ENCODE results near the gene ARHGEF9. TPM values are rescaled to one million over a fixed set of nuclear protein-coding genes. Genes with fewer than 3 reads are reported as not detected.

Gene ARHGEF9
- polyA plus RNA-seq, 1 of the 3 experiments (the other 2 are of a cell fraction), result 6.4 TPM

DNA sequence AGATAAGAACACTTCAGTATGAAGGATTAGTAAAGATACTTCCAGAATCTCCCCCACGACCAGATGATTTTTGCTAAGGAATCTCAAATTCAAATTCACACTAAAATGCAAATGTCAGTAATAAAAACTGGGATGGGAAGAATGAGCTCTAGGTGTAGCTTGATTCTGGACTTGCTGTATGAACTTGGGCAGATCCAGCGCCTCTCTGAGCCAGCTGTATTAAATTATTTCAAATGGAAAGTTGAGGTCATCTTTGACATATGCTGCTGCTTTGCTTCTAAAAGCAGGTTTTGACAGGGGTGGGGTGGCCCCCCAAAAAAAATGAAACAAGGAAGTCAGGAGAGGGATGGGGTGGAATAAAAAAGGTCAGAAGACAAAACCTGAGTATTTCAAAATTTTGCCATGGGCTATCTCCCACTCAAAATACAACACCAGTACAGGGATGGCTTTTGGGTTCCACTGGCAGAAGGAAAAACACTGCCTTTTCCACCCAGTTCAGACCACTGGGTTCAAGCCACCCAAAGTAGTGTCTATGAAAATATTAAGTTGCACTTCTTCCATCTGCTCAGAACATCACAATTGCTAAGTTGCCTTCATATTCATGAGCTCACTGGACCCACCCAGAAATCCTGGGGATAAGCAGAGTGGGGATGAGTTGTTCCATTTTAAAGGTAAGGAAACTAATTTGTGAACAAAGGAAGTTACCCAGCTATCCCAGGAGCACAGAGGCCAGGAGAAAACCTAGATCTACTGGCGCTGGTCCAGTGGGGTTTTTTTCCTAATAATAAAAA lies 47.7 kb downstream of the ARHGEF9 start:
- POLR2A ChIA-PET, result no interaction called here

DNA sequence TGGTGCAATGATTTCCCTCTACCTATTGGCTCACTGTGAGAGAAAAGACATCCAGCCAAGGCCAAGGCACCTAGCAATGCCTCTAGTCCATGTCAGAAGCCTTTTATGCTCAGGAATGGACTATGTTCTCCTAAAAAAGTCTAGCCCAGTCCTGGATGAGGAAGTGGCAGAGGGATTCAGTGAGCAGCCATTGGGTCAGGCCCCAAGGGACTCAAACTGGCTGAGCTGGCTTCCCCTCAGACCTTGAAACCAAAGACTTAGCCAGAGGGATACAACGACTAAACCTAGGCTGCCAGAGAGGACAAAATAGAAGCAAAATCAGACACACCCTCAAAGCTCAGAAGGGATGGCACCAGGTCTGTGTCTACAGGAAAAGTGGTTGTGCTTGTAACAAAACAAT lies 49.1 kb downstream of the ARHGEF9 start:
- H3K4me2 ChIP-seq, result no peak overlapping the region
- no peak for TF ChIP-seq MEF2A (IDR thresholded peaks at IDR 0.05; ENCODE audit: borderline replicate concordance, low read depth)
- no peak for TF ChIP-seq TAF1 (IDR thresholded peaks at IDR 0.05; ENCODE audit: borderline replicate concordance, low read depth, low read length)
- TF ChIP-seq RXRA (IDR thresholded peaks at IDR 0.05; ENCODE audit: borderline replicate concordance, low read depth), result no peak
- no peak for TF ChIP-seq EZH2phosphoT487 (IDR thresholded peaks at IDR 0.05; ENCODE audit: borderline replicate concordance, low read depth)
- TF ChIP-seq, protein P1, sequence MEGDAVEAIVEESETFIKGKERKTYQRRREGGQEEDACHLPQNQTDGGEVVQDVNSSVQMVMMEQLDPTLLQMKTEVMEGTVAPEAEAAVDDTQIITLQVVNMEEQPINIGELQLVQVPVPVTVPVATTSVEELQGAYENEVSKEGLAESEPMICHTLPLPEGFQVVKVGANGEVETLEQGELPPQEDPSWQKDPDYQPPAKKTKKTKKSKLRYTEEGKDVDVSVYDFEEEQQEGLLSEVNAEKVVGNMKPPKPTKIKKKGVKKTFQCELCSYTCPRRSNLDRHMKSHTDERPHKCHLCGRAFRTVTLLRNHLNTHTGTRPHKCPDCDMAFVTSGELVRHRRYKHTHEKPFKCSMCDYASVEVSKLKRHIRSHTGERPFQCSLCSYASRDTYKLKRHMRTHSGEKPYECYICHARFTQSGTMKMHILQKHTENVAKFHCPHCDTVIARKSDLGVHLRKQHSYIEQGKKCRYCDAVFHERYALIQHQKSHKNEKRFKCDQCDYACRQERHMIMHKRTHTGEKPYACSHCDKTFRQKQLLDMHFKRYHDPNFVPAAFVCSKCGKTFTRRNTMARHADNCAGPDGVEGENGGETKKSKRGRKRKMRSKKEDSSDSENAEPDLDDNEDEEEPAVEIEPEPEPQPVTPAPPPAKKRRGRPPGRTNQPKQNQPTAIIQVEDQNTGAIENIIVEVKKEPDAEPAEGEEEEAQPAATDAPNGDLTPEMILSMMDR (IDR thresholded peaks at IDR 0.05), result no peak
- TF ChIP-seq SMC3 (IDR thresholded peaks at IDR 0.05; ENCODE audit: low read depth, low read length), result no peak
- no peak for TF ChIP-seq MXI1 (IDR thresholded peaks at IDR 0.05; ENCODE audit: low read depth, low read length)
- TF ChIP-seq ELF1 (IDR thresholded peaks at IDR 0.05), result no peak
- TF ChIP-seq TCF12 (IDR thresholded peaks at IDR 0.05), result no peak
- TF ChIP-seq, protein P2, sequence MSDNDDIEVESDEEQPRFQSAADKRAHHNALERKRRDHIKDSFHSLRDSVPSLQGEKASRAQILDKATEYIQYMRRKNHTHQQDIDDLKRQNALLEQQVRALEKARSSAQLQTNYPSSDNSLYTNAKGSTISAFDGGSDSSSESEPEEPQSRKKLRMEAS (IDR thresholded peaks at IDR 0.05; ENCODE audit: low read depth), result no peak
- TF ChIP-seq NRF1 (IDR thresholded peaks at IDR 0.05; ENCODE audit: low read depth, low read length), result no peak
- TF ChIP-seq, protein P3, sequence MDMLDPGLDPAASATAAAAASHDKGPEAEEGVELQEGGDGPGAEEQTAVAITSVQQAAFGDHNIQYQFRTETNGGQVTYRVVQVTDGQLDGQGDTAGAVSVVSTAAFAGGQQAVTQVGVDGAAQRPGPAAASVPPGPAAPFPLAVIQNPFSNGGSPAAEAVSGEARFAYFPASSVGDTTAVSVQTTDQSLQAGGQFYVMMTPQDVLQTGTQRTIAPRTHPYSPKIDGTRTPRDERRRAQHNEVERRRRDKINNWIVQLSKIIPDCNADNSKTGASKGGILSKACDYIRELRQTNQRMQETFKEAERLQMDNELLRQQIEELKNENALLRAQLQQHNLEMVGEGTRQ (IDR thresholded peaks at IDR 0.05; ENCODE audit: borderline replicate concordance, low read depth, low read length), result no peak
- TF ChIP-seq, protein P4, sequence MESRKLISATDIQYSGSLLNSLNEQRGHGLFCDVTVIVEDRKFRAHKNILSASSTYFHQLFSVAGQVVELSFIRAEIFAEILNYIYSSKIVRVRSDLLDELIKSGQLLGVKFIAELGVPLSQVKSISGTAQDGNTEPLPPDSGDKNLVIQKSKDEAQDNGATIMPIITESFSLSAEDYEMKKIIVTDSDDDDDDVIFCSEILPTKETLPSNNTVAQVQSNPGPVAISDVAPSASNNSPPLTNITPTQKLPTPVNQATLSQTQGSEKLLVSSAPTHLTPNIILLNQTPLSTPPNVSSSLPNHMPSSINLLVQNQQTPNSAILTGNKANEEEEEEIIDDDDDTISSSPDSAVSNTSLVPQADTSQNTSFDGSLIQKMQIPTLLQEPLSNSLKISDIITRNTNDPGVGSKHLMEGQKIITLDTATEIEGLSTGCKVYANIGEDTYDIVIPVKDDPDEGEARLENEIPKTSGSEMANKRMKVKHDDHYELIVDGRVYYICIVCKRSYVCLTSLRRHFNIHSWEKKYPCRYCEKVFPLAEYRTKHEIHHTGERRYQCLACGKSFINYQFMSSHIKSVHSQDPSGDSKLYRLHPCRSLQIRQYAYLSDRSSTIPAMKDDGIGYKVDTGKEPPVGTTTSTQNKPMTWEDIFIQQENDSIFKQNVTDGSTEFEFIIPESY (IDR thresholded peaks at IDR 0.05; ENCODE audit: borderline replicate concordance, low read depth), result no peak
- TF ChIP-seq FOXJ3 (CRISPR knock-in tag; IDR thresholded peaks at IDR 0.05), result no peak
- no peak for TF ChIP-seq YY1 (IDR thresholded peaks at IDR 0.05; ENCODE audit: low read depth)
- no peak for TF ChIP-seq GABPA (IDR thresholded peaks at IDR 0.05; ENCODE audit: low read depth)
- ChIA-PET POLR2A (interaction anchor here (0.6 kb wide), 1 partner anchor 9 kb away, joined by 3 read pairs; no protein-coding TSS in a partner anchor), CTCF (interaction anchor here (1.4 kb wide), 1 partner anchor 9 kb away, joined by 3 read pairs; no protein-coding TSS in a partner anchor)
- no peaks in the 10 kb centered on the region for H3K4me1 ChIP-seq (ENCODE audit: control insufficient read depth in 1 of 2, insufficient read depth in 2 of 2, low read depth in 1 of 2, low read length in 1 of 2)
- no peak overlapping the region for H3K9ac ChIP-seq
- no peaks in the 10 kb centered on the region for H3K27me3 ChIP-seq (ENCODE audit: insufficient read depth)
- no peaks in the 10 kb centered on the region for H3K79me2 ChIP-seq (ENCODE audit: insufficient read depth)
- no peak for DNase-seq
- H3K4me3 ChIP-seq (ENCODE audit: low read depth in 2 of 2, low read length in 1 of 2), result no peak overlapping the region
- no peaks in the 10 kb centered on the region for H4K20me1 ChIP-seq (ENCODE audit: insufficient read depth)
- no peaks in the 10 kb centered on the region for H3K9me2 ChIP-seq
- WGBS (ENCODE audit: low lambda C conversion rate), result 40% methylated on average over 1 of the region's 1 CpG
- H3K27ac ChIP-seq (ENCODE audit: low read depth in 2 of 2, low read length in 1 of 2), result no peak overlapping the region
- no peak overlapping the region for H2AFZ ChIP-seq (ENCODE audit: low read depth)
- H3K9me3 ChIP-seq, result no peaks in the 10 kb centered on the region
- H3K36me3 ChIP-seq (replicated peaks in 1 of 2; ENCODE audit: control insufficient read depth in 1 of 2, insufficient read depth in 2 of 2, low read length in 1 of 2), result no peaks in the 10 kb centered on the region
- H3F3A ChIP-seq (replicated peaks; ENCODE audit: insufficient read depth), result no peaks in the 10 kb centered on the region

More for the DNA sequence above, 47.7 kb downstream of the ARHGEF9 start:
- H3K27me3 ChIP-seq (ENCODE audit: insufficient read depth), result no peaks in the 10 kb centered on the region
- no peak overlapping the region for H2AFZ ChIP-seq (ENCODE audit: low read depth)
- no peak overlapping the region for H3K27ac ChIP-seq (ENCODE audit: low read depth in 2 of 2, low read length in 1 of 2)
- no peaks in the 10 kb centered on the region for H3K79me2 ChIP-seq (ENCODE audit: insufficient read depth)
- H3K4me1 ChIP-seq (ENCODE audit: control insufficient read depth in 1 of 2, insufficient read depth in 2 of 2, low read depth in 1 of 2, low read length in 1 of 2), result no peaks in the 10 kb centered on the region
- no peaks in the 10 kb centered on the region for H3K9me3 ChIP-seq
- H3K9ac ChIP-seq, result no peak overlapping the region
- DNase-seq, result no peak
- no peaks in the 10 kb centered on the region for H3K9me2 ChIP-seq
- H3K4me3 ChIP-seq (ENCODE audit: low read depth in 2 of 2, low read length in 1 of 2), result no peak overlapping the region
- TF ChIP-seq POLR2AphosphoS5 (IDR thresholded peaks at IDR 0.05; ENCODE audit: low read depth, low read length) (no peak), JUND (IDR thresholded peaks at IDR 0.05) (no peak)
- WGBS (ENCODE audit: low lambda C conversion rate), result 49% methylated on average over 3 of the region's 3 CpGs
- CTCF ChIA-PET, result no interaction called here
- no peaks in the 10 kb centered on the region for H4K20me1 ChIP-seq (ENCODE audit: insufficient read depth)
- H3K36me3 ChIP-seq (replicated peaks in 1 of 2; ENCODE audit: control insufficient read depth in 1 of 2, insufficient read depth in 2 of 2, low read length in 1 of 2), result no peaks in the 10 kb centered on the region
- H3K4me2 ChIP-seq, result no peak overlapping the region
- H3F3A ChIP-seq (replicated peaks; ENCODE audit: insufficient read depth), result no peaks in the 10 kb centered on the region
